Testis (tissue), 2 donors: Measurements from ENCODE around the gene PMM2.
"Not testable (repeated sequence)": the region's sequence is repeated elsewhere in the genome, so short reads cannot be mapped to it uniquely, and the experiment has no call there.

Experiments
- POLR2A ChIP-seq: fragments of 450-650 bp; IDR thresholded peaks from one replicate; pipeline ENCODE4 v1.6.1; 2017; ENCODE audit warnings: antibody characterized with exemption, mild to moderate bottlenecking, moderate library complexity
- TF ChIP-seq, protein P1 (sequence below), 3 experiments: fragments of 450-650 bp in 2 of 3; fragments of 200-600 bp in 1 of 3; sonication (generic) in 1 of 3; IDR thresholded peaks; one replicate each; pipeline ENCODE4 v1.5.1; 2016 to 2019; ENCODE audit warnings: antibody characterized with exemption in 3 of 3, mild to moderate bottlenecking in 2 of 3, moderate library complexity in 1 of 3

DNA sequence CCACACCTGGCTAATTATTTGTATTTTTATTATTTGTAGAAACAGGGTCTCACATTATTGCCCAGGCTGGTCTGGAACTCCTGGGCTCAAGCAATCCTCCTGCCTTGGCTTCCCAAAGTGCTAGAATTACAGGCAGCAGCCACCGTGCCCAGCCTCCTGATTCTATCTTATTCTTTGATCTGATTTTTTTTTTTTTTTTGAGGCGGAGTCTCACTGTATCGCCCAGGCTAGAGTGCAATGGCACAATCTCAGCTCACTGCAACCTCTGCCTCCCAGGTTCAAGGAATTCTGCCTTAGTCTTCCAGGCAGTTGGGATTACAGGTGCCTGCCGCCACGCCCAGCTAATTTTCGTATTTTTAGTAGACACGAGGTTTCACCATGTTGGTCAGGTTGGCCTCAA lies 77.7 kb downstream of the PMM2 start:
- TF ChIP-seq, protein P1, sequence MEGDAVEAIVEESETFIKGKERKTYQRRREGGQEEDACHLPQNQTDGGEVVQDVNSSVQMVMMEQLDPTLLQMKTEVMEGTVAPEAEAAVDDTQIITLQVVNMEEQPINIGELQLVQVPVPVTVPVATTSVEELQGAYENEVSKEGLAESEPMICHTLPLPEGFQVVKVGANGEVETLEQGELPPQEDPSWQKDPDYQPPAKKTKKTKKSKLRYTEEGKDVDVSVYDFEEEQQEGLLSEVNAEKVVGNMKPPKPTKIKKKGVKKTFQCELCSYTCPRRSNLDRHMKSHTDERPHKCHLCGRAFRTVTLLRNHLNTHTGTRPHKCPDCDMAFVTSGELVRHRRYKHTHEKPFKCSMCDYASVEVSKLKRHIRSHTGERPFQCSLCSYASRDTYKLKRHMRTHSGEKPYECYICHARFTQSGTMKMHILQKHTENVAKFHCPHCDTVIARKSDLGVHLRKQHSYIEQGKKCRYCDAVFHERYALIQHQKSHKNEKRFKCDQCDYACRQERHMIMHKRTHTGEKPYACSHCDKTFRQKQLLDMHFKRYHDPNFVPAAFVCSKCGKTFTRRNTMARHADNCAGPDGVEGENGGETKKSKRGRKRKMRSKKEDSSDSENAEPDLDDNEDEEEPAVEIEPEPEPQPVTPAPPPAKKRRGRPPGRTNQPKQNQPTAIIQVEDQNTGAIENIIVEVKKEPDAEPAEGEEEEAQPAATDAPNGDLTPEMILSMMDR (IDR thresholded peaks at IDR 0.05) = not testable (repeated sequence)
- TF ChIP-seq POLR2A = not testable (repeated sequence)
